Ramos (cell line): ENCODE measurements around the gene DSCAM.

Source experiments
- in situ Hi-C: fragments of 300-500 bp; cut with MboI; formaldehyde crosslinking; loops from one replicate; pipeline ENCODE4 v1.14.3; 2022; ENCODE audit warnings: low sequenced_read_pairs; ENCODE audit not compliant: unreplicated experiment

Gene DSCAM

GRCh38 chr21:40672602-40673001, 174.4 kb downstream of the DSCAM start:
- in situ Hi-C loops: no loop called here

- in situ Hi-C loops: no loop called here
Observed at GRCh38 chr21:40671716-40672115, 175.2 kb downstream of the DSCAM start.

- in situ Hi-C loops: no loop called here
Observed at GRCh38 chr21:40668555-40669275, 178.2 kb downstream of the DSCAM start.

DNA sequence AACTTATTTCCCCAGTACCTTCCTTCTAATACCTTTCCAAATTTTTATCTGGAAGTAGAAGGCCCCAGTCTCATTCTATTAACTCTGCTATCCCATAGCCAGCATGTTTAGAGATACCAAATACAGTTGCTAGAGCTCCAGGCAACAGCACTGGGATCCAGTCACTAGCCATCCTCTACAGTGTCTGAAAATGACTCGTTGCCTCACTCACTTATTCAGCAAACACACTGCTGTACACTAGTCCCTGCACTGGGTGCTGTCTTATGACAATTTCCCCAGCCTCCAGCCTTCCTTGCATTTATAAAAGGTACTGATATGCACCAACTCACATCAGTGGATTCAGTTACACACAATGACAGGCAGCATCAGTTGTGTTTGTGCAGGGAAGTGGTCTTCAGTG, 179.0 kb downstream of the DSCAM start:
- in situ Hi-C loops: no loop called here

DNA sequence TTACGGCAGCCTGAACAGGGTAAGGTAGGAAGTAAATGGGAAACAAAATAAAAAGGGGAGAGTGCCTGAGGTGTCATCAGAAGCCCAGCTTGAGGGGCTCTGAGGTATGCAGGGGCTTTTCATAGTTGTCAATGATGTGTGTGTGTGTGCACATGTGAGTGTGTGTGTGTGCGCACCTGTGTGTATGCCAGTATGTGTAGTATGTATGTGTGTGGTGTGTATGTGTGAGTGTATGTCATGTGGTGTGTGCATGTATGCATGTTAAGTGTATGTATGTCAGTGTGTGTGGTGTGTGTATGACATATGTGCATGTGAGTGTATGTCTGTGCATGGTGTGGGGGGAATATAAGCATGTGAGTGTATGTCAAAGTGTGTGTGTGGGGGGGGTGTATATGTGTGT, 184.1 kb downstream of the DSCAM start:
- in situ Hi-C loops: no loop called here

GRCh38 chr21:40660461-40660860, 186.5 kb downstream of the DSCAM start:
- in situ Hi-C loops: no loop called here

GRCh38 chr21:40658311-40658710, 188.6 kb downstream of the DSCAM start:
- in situ Hi-C loops: no loop called here

DNA sequence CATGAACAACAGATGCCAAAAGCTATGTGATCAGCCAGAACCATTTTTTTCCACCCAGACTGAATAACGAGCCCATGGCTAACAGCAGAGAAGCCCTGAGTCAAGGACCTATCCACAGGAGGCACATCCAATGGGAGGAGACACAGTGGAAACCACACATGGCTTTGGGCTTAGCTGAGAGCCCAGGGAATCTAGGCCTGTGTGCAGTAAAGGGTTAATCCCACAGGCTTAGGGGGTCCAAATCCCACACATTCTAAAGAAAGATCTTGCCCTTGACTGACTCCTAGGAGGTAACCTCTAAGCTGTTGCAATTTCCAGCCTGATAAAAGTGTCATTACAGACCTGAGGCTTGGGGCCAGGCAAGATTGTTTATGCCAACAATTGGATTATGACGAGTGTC, 194.5 kb downstream of the DSCAM start:
- in situ Hi-C loops: no loop called here

GRCh38 chr21:40647706-40648105, 199.3 kb downstream of the DSCAM start:
- in situ Hi-C loops: no loop called here

- in situ Hi-C loops: no loop called here
Observed at GRCh38 chr21:40646651-40647050, 200.3 kb downstream of the DSCAM start.

- in situ Hi-C loops: no loop called here
Observed at GRCh38 chr21:40641042-40641441, 205.9 kb downstream of the DSCAM start.

DNA sequence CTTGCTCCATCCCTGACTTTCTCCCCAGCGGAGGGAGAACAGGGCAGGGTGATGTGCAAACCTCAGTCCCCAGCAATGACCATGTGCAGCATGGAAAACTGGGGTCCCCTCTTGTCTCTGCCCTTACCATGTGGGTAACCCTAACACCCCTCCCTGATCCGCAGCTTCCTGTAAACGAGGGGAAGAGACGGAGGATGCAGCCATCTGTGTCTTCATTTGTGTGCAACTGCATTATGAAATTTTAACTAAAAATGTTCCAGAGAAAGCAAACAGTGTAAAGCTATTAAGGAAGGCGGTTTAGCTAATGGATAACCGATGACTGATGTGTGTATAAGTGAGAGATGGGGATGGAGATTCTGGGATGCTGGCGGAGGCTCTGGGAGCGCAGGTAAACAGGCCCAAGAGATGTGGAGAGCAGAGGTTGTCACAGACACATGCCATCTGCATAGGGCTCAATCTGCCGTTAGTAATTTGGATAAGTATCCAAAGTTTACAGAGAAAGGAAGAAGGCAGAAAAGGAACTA, 206.6 kb downstream of the DSCAM start:
- in situ Hi-C loops: no loop called here

- in situ Hi-C loops: no loop called here
Observed at GRCh38 chr21:40639616-40640194, 207.3 kb downstream of the DSCAM start.

DNA sequence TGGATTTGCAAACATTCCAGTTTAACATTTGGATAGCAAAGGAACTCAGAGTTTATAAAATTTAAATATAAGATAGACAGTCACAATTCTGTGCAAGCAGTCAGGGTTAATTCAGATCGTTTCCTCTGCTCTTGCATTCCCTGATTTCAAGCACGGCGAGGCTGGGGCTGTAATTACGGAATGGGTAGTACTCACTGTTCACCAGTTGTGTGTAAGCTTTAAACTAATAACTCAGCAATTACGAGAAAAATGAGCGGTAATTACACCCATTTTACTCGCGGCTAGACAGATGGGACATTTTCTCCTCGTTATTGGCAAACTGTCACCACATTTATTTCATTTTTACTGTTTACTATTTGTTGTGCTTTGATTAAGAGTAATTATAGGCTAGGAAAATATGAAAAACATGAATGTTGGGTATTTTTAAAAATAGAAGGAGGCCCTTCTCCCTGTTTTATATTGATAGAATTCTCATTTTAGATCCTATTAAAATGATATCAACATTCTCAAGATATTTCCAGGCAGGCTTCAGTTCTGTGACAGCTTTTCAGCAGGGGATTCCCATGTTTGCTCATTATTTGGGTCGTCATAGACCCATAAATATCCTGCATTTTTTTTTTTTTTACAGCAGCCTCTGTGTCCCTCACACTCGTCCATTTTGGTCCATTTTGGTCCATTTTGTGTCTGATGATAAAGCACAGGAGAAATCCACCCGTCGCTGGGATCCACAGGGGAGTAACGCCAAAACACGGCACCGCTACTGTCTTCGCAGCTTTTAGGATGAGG, 208.3 kb downstream of the DSCAM start:
- in situ Hi-C loops: no loop called here

- in situ Hi-C loops: no loop called here
Observed at GRCh38 chr21:40636026-40636425, 210.9 kb downstream of the DSCAM start.

- in situ Hi-C loops: no loop called here
Observed at GRCh38 chr21:40635391-40635790, 211.6 kb downstream of the DSCAM start.

- in situ Hi-C loops: no loop called here
Observed at GRCh38 chr21:40634141-40634540, 212.8 kb downstream of the DSCAM start.

- in situ Hi-C loops: no loop called here
Observed at GRCh38 chr21:40633048-40633447, 213.9 kb downstream of the DSCAM start.

GRCh38 chr21:40631211-40631610, 215.7 kb downstream of the DSCAM start:
- in situ Hi-C loops: no loop called here

DNA sequence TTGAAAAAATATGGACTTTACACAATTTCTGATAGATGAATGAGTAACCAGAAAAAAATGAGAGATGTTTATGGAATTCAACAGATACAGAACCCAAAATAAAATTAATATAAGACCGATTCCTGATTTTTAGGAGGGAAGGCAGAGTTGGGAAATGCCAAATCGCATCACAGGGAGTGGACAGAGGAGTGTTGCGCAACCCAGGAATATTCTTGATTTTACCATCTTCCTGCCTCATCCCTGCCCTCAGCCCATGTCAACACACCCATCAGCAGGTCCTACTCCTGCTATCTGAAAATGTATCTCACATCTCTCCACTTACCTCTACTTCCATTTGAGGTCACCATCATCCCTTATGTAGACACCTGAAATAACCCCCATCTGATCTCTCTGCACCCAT, 221.0 kb downstream of the DSCAM start:
- in situ Hi-C loops: no loop called here

- in situ Hi-C loops: no loop called here
Observed at GRCh38 chr21:40623528-40623927, 223.4 kb downstream of the DSCAM start.
